Measurements from ENCODE around the gene KCNQ4.

Gene KCNQ4

GRCh38 chr1:40745176-40745575 lies 38.4 kb upstream of the KCNQ4 start:
- peaks cover 15% of the 10 kb centered on the region for H3K36me3 ChIP-seq (replicated peaks)
- no peak overlapping the region for H3K27ac ChIP-seq
- no peak for DNase-seq
- H3K27me3 ChIP-seq (replicated peaks) = no peaks in the 10 kb centered on the region
- in situ Hi-C loops (cut with HindIII; ENCODE audit: low pct_ligation_motif_present, low sequenced_read_pairs) = no loop called here
- no peak overlapping the region for H3K4me3 ChIP-seq (ENCODE audit: low read depth, low read length)
- no peak for TF ChIP-seq CTCF (IDR thresholded peaks at IDR 0.05; ENCODE audit: low read depth, low read length, missing control alignments)

GRCh38 chr1:40746344-40747090 lies 37.1 kb upstream of the KCNQ4 start:
- Histone ChIP-seq H3K36me3 (replicated peaks) (peaks cover 12% of the 10 kb centered on the region), H3K27me3 (replicated peaks) (no peaks in the 10 kb centered on the region), H3K27ac (no peak overlapping the region), H3K4me3 (ENCODE audit: low read depth, low read length) (no peak overlapping the region)
- in situ Hi-C loops (cut with HindIII; ENCODE audit: low pct_ligation_motif_present, low sequenced_read_pairs) = no loop called here
- no peak for TF ChIP-seq CTCF (IDR thresholded peaks at IDR 0.05; ENCODE audit: low read depth, low read length, missing control alignments)
- no peak for DNase-seq

GRCh38 chr1:40748841-40749718 lies 34.5 kb upstream of the KCNQ4 start:
- DNase-seq = no peak
- Histone ChIP-seq H3K27ac (no peak overlapping the region), H3K36me3 (replicated peaks) (peaks cover 21% of the 10 kb centered on the region), H3K4me3 (ENCODE audit: low read depth, low read length) (no peak overlapping the region), H3K27me3 (replicated peaks) (no peaks in the 10 kb centered on the region)
- in situ Hi-C loops (cut with HindIII; ENCODE audit: low pct_ligation_motif_present, low sequenced_read_pairs) = no loop called here
- no peak for TF ChIP-seq CTCF (IDR thresholded peaks at IDR 0.05; ENCODE audit: low read depth, low read length, missing control alignments)

GRCh38 chr1:40749817-40750216 lies 33.8 kb upstream of the KCNQ4 start:
- no peak for TF ChIP-seq CTCF (IDR thresholded peaks at IDR 0.05; ENCODE audit: low read depth, low read length, missing control alignments)
- peaks cover 26% of the 10 kb centered on the region for H3K36me3 ChIP-seq (replicated peaks)
- H3K27ac ChIP-seq = no peak overlapping the region
- in situ Hi-C loops (cut with HindIII; ENCODE audit: low pct_ligation_motif_present, low sequenced_read_pairs) = no loop called here
- no peak for DNase-seq
- no peaks in the 10 kb centered on the region for H3K27me3 ChIP-seq (replicated peaks)
- no peak overlapping the region for H3K4me3 ChIP-seq (ENCODE audit: low read depth, low read length)

GRCh38 chr1:40750451-40750908 lies 33.1 kb upstream of the KCNQ4 start:
- no peak overlapping the region for H3K27ac ChIP-seq
- no peak for DNase-seq
- peaks cover 33% of the 10 kb centered on the region for H3K36me3 ChIP-seq (replicated peaks)
- in situ Hi-C loops (cut with HindIII; ENCODE audit: low pct_ligation_motif_present, low sequenced_read_pairs) = no loop called here
- no peak overlapping the region for H3K4me3 ChIP-seq (ENCODE audit: low read depth, low read length)
- no peaks in the 10 kb centered on the region for H3K27me3 ChIP-seq (replicated peaks)
- TF ChIP-seq CTCF (IDR thresholded peaks at IDR 0.05; ENCODE audit: low read depth, low read length, missing control alignments) = no peak

Data from brain microvascular endothelial cell (primary cell).